ENCODE measurements around the gene MAP4K5. TPM values are rescaled to one million over a fixed set of nuclear protein-coding genes. Genes with fewer than 3 reads are reported as not detected.
A peak's percentile ranks its signal among the peaks of the same experiment; 100 is the strongest.

Gene MAP4K5
- total RNA-seq, 1 experiment from 2014 or later: 42.7 TPM

DNA sequence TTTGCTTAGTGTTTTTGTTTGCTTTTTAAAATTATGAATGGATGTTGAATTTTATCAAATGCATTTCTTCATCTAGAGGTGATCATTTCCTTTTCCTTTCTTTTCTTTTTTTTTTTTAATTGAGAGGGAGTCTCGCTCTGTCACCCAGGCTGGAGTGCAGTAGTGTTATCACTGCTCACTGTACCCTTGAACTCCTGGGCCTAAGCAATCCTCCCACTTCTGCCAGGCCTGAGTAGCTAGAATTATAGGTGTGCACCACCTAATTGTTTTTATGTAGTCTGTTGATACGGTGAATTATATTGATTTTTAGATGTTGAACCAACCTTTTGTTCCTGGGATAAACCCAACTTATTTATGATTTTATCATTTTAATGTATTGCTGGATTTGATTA, 134.2 kb downstream of the MAP4K5 start:
- no peak overlapping the region for H4K5ac ChIP-seq (ENCODE audit: insufficient read length, low read depth, low read length)
- H3K4me1 ChIP-seq (ENCODE audit: insufficient read depth, low read length): peaks cover 6% of the 10 kb centered on the region; the same call in 1 of the 2 replicates
- no peaks in the 10 kb centered on the region for H3K9me3 ChIP-seq (ENCODE audit: control insufficient read depth, low read depth, low read length)
- H2AFZ ChIP-seq (ENCODE audit: low read length): no peak overlapping the region
- no peak overlapping the region for H3K27ac ChIP-seq (ENCODE audit: insufficient read length, low read depth, low read length)
- H3T11ph ChIP-seq (ENCODE audit: low read length): no peak overlapping the region
- no peak overlapping the region for H2AK5ac ChIP-seq (ENCODE audit: insufficient read length, low read length)
- H4K8ac ChIP-seq (replicated peaks; ENCODE audit: insufficient read length, low read depth, low read length): no peak overlapping the region
- peaks cover 0 to 3% (median 0%) of the 10 kb centered on the region in 3 experiments; a peak in 2 of 7 replicates for H3K36me3 Mint-ChIP-seq (ENCODE audit: insufficient read depth in 1 of 3, low read depth in 3 of 3)
- no peak overlapping the region for H3K9ac ChIP-seq (ENCODE audit: extremely low read depth, insufficient read length, low read length)
- H3K18ac ChIP-seq (ENCODE audit: insufficient read length, low read depth, low read length): no peak overlapping the region
- H3K27me3 ChIP-seq (ENCODE audit: insufficient read depth, low read length): no peaks in the 10 kb centered on the region; the same call in 1 of the 2 replicates
- no peak overlapping the region for H3K4me2 ChIP-seq (ENCODE audit: insufficient read depth, insufficient read length, low read length)
- no peak overlapping the region for H2BK15ac ChIP-seq (ENCODE audit: low read depth, low read length)
- no peaks in the 10 kb centered on the region; a peak in 1 of 5 replicates for H3K9me3 Mint-ChIP-seq
- H3K79me1 ChIP-seq (ENCODE audit: insufficient read depth, low read depth, low read length, poor library complexity, severe bottlenecking): no peaks in the 10 kb centered on the region
- H3K14ac ChIP-seq (ENCODE audit: insufficient read depth, low read length): no peak overlapping the region
- DNase-seq: no peak
- no peak overlapping the region for H2BK12ac ChIP-seq (ENCODE audit: insufficient read length, low read depth, low read length)
- TF ChIP-seq, protein P1, sequence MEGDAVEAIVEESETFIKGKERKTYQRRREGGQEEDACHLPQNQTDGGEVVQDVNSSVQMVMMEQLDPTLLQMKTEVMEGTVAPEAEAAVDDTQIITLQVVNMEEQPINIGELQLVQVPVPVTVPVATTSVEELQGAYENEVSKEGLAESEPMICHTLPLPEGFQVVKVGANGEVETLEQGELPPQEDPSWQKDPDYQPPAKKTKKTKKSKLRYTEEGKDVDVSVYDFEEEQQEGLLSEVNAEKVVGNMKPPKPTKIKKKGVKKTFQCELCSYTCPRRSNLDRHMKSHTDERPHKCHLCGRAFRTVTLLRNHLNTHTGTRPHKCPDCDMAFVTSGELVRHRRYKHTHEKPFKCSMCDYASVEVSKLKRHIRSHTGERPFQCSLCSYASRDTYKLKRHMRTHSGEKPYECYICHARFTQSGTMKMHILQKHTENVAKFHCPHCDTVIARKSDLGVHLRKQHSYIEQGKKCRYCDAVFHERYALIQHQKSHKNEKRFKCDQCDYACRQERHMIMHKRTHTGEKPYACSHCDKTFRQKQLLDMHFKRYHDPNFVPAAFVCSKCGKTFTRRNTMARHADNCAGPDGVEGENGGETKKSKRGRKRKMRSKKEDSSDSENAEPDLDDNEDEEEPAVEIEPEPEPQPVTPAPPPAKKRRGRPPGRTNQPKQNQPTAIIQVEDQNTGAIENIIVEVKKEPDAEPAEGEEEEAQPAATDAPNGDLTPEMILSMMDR (conservative IDR thresholded peaks at IDR 0.05): no peak
- H3K4ac ChIP-seq (ENCODE audit: low read depth, low read length): no peak overlapping the region
- 0 out of 5 replicates have a peak overlapping the region, but pooled peaks of 1 of the 2 experiments have one; percentile 77 for H3K4me3 Mint-ChIP-seq
- no peak overlapping the region for H3K23ac ChIP-seq (ENCODE audit: insufficient read length, low read depth, low read length)
- H4K20me1 ChIP-seq (ENCODE audit: control insufficient read depth, insufficient read depth, insufficient read length): no peaks in the 10 kb centered on the region
- H3K23me2 ChIP-seq (ENCODE audit: insufficient read length, low read depth, low read length, poor library complexity, severe bottlenecking): peaks cover 10% of the 10 kb centered on the region
- no peak overlapping the region for H2BK5ac ChIP-seq (ENCODE audit: insufficient read length, low read length)
- no peak overlapping the region for H3K27ac Mint-ChIP-seq
- H3K27me3 Mint-ChIP-seq (ENCODE audit: low read depth): peaks cover 39% of the 10 kb centered on the region
- no peak overlapping the region for H4K91ac ChIP-seq (ENCODE audit: insufficient read length, low read depth, low read length)
- WGBS (ENCODE audit: extremely low coverage, insufficient read length, low lambda C conversion rate): no CpG with 5 or more reads among the region's 2 CpGs
- no peak overlapping the region for H2BK20ac ChIP-seq (ENCODE audit: low read depth, low read length, poor library complexity, severe bottlenecking)
- no peak overlapping the region for H2BK120ac ChIP-seq (ENCODE audit: low read depth, low read length, poor library complexity, severe bottlenecking)
- no peaks in the 10 kb centered on the region for H3K79me2 ChIP-seq (ENCODE audit: insufficient read depth, low read length)
- peaks cover 17 to 35% of the 10 kb centered on the region in 2 experiments for H3K4me1 Mint-ChIP-seq
- no peak overlapping the region for H3K56ac ChIP-seq (ENCODE audit: insufficient read length, low read depth, low read length)

All from H9 (cell line).